ENCODE measurements around the gene FAM234B. TPM values are rescaled to one million over a fixed set of nuclear protein-coding genes. Genes with fewer than 3 reads are reported as not detected.
"Not testable (repeated sequence)": the region's sequence is repeated elsewhere in the genome, so short reads cannot be mapped to it uniquely, and the experiment has no call there.

The FAM234B gene
- polyA plus RNA-seq, 6 donors from 2014 or later, result 2.0 to 8.9 (median 6.2) TPM

GRCh38 chr12:13049816-13050215 is 5.6 kb downstream of the FAM234B start:
- H3K4me1 Mint-ChIP-seq, result peaks cover 9 to 23% (median 13%) of the 10 kb centered on the region in 3 donors
- no peak for DNase-seq
- no peaks in the 10 kb centered on the region for H3K27me3 Mint-ChIP-seq
- peaks cover under 1 to 4% of the 10 kb centered on the region in 2 donors for H3K36me3 Mint-ChIP-seq
- no peak overlapping the region for H3K27ac Mint-ChIP-seq
- H3K4me3 Mint-ChIP-seq, result no peak overlapping the region
- peaks cover 0 to 17% (median 14%) of the 10 kb centered on the region in 7 donors for H3K9me3 Mint-ChIP-seq
- ATAC-seq (ENCODE audit: low read depth in 2 of 2), result no peak

GRCh38 chr12:13052421-13052820 is 8.2 kb downstream of the FAM234B start:
- H3K27ac Mint-ChIP-seq, result no peak overlapping the region
- peaks cover 0 to 17% (median 14%) of the 10 kb centered on the region in 7 donors for H3K9me3 Mint-ChIP-seq
- peaks cover 0 to 11% (median 3%) of the 10 kb centered on the region in 3 donors for H3K4me1 Mint-ChIP-seq
- no peak overlapping the region for H3K4me3 Mint-ChIP-seq
- DNase-seq, result no peak
- peaks cover 10 to 18% of the 10 kb centered on the region in 2 donors for H3K36me3 Mint-ChIP-seq
- no peaks in the 10 kb centered on the region for H3K27me3 Mint-ChIP-seq
- no peak for ATAC-seq (ENCODE audit: low read depth in 2 of 2)

- H3K27me3 Mint-ChIP-seq; H3K4me3 Mint-ChIP-seq; DNase-seq; ATAC-seq (ENCODE audit: low read depth in 2 of 2); H3K27ac Mint-ChIP-seq: not testable (repeated sequence)
- Mint-ChIP-seq H3K4me1 (peaks cover 0 to 11% (median 3%) of the 10 kb centered on the region in 3 donors), H3K9me3 (peaks cover 0 to 17% (median 14%) of the 10 kb centered on the region in 7 donors), H3K36me3 (peaks cover 19 to 22% of the 10 kb centered on the region in 2 donors)
Observed at GRCh38 chr12:13053617-13054016, 9.4 kb downstream of the FAM234B start.

GRCh38 chr12:13060581-13060980 is 16.4 kb downstream of the FAM234B start:
- H3K4me1 Mint-ChIP-seq, result no peaks in the 10 kb centered on the region
- DNase-seq, result no peak
- H3K4me3 Mint-ChIP-seq, result no peak overlapping the region
- no peak for ATAC-seq (ENCODE audit: low read depth in 2 of 2)
- H3K9me3 Mint-ChIP-seq, result no peaks in the 10 kb centered on the region
- no peak overlapping the region for H3K27ac Mint-ChIP-seq
- H3K27me3 Mint-ChIP-seq, result no peaks in the 10 kb centered on the region
- peaks cover 30 to 45% of the 10 kb centered on the region in 2 donors for H3K36me3 Mint-ChIP-seq

- peak overlapping the region in 1 of 6 donors; percentile 22 for H3K27ac Mint-ChIP-seq
- no peak overlapping the region for H3K4me3 Mint-ChIP-seq
- H3K36me3 Mint-ChIP-seq, result peaks cover 28 to 42% of the 10 kb centered on the region in 2 donors
- DNase-seq (no peak), ATAC-seq (ENCODE audit: low read depth in 2 of 2) (no peak)
- no peaks in the 10 kb centered on the region for H3K4me1 Mint-ChIP-seq
- no peaks in the 10 kb centered on the region for H3K27me3 Mint-ChIP-seq
- no peaks in the 10 kb centered on the region for H3K9me3 Mint-ChIP-seq
Observed at GRCh38 chr12:13061377-13061776, 17.2 kb downstream of the FAM234B start.

GRCh38 chr12:13062669-13063068 is 18.5 kb downstream of the FAM234B start:
- Mint-ChIP-seq H3K27me3 (no peaks in the 10 kb centered on the region), H3K36me3 (peaks cover 28 to 46% of the 10 kb centered on the region in 2 donors), H3K4me3 (no peak overlapping the region), H3K9me3 (no peaks in the 10 kb centered on the region), H3K27ac (no peak overlapping the region), H3K4me1 (no peaks in the 10 kb centered on the region)
- ATAC-seq (ENCODE audit: low read depth in 2 of 2) (no peak), DNase-seq (no peak)

GRCh38 chr12:13066014-13066413 is 21.8 kb downstream of the FAM234B start:
- Mint-ChIP-seq H3K27me3 (no peaks in the 10 kb centered on the region), H3K4me1 (no peaks in the 10 kb centered on the region), H3K36me3 (peaks cover 26 to 38% of the 10 kb centered on the region in 2 donors), H3K4me3 (no peak overlapping the region), H3K27ac (no peak overlapping the region), H3K9me3 (no peaks in the 10 kb centered on the region)
- DNase-seq (no peak), ATAC-seq (ENCODE audit: low read depth in 2 of 2) (no peak)

- Mint-ChIP-seq H3K27me3 (no peaks in the 10 kb centered on the region), H3K4me3 (no peak overlapping the region), H3K27ac (no peak overlapping the region), H3K4me1 (no peaks in the 10 kb centered on the region), H3K9me3 (no peaks in the 10 kb centered on the region), H3K36me3 (peaks cover 27 to 38% of the 10 kb centered on the region in 2 donors)
- ATAC-seq (ENCODE audit: low read depth in 2 of 2) (no peak), DNase-seq (no peak)
Observed at GRCh38 chr12:13066459-13066858, 22.3 kb downstream of the FAM234B start.

- H3K4me1 Mint-ChIP-seq, result no peaks in the 10 kb centered on the region
- ATAC-seq (ENCODE audit: low read depth in 2 of 2) (no peak), DNase-seq (no peak)
- no peak overlapping the region for H3K4me3 Mint-ChIP-seq
- H3K27me3 Mint-ChIP-seq, result no peaks in the 10 kb centered on the region
- peaks cover 23 to 34% of the 10 kb centered on the region in 2 donors for H3K36me3 Mint-ChIP-seq
- H3K9me3 Mint-ChIP-seq, result no peaks in the 10 kb centered on the region
- no peak overlapping the region for H3K27ac Mint-ChIP-seq
Observed at GRCh38 chr12:13067322-13067721, 23.1 kb downstream of the FAM234B start.

GRCh38 chr12:13069380-13069779 is 25.2 kb downstream of the FAM234B start:
- peak overlapping the region in 1 of 6 donors; percentile 29 for H3K27ac Mint-ChIP-seq
- H3K4me3 Mint-ChIP-seq, result no peak overlapping the region
- no peaks in the 10 kb centered on the region for H3K4me1 Mint-ChIP-seq
- no peak for ATAC-seq (ENCODE audit: low read depth in 2 of 2)
- H3K27me3 Mint-ChIP-seq, result no peaks in the 10 kb centered on the region
- H3K36me3 Mint-ChIP-seq, result peaks cover 36 to 48% of the 10 kb centered on the region in 2 donors
- no peak for DNase-seq
- no peaks in the 10 kb centered on the region for H3K9me3 Mint-ChIP-seq

- Mint-ChIP-seq H3K4me1 (no peaks in the 10 kb centered on the region), H3K36me3 (peaks cover 38 to 55% of the 10 kb centered on the region in 2 donors), H3K4me3 (peak overlapping the region in 1 of 8 donors; percentile 57), H3K27me3 (no peaks in the 10 kb centered on the region), H3K9me3 (no peaks in the 10 kb centered on the region), H3K27ac (no peak overlapping the region)
- ATAC-seq (ENCODE audit: low read depth in 2 of 2) (no peak), DNase-seq (no peak)
Observed at GRCh38 chr12:13071305-13072280, 27.4 kb downstream of the FAM234B start.

- H3K27ac Mint-ChIP-seq, result peak overlapping the region in 1 of 6 donors; percentile 32
- no peaks in the 10 kb centered on the region for H3K27me3 Mint-ChIP-seq
- DNase-seq (no peak), ATAC-seq (ENCODE audit: low read depth in 2 of 2) (no peak)
- peaks cover 38 to 51% of the 10 kb centered on the region in 2 donors for H3K36me3 Mint-ChIP-seq
- no peaks in the 10 kb centered on the region for H3K4me1 Mint-ChIP-seq
- no peaks in the 10 kb centered on the region for H3K9me3 Mint-ChIP-seq
- no peak overlapping the region for H3K4me3 Mint-ChIP-seq
Observed at GRCh38 chr12:13073173-13073572, 29.0 kb downstream of the FAM234B start.

GRCh38 chr12:13074396-13075117 is 30.4 kb downstream of the FAM234B start:
- H3K4me1 Mint-ChIP-seq, result no peaks in the 10 kb centered on the region
- H3K9me3 Mint-ChIP-seq, result no peaks in the 10 kb centered on the region
- H3K4me3 Mint-ChIP-seq, result no peak overlapping the region
- no peak for ATAC-seq (ENCODE audit: low read depth in 2 of 2)
- peaks cover 27 to 42% of the 10 kb centered on the region in 2 donors for H3K36me3 Mint-ChIP-seq
- no peaks in the 10 kb centered on the region for H3K27me3 Mint-ChIP-seq
- H3K27ac Mint-ChIP-seq, result no peak overlapping the region
- no peak for DNase-seq
